Stimulated activated effector memory CD8-positive, alpha-beta T cell treated with anti-CD3 and anti-CD28 coated beads, Interleukin-12 subunit alpha, Interleukin-12 subunit beta, amount 100 ng/mL, for 72 hours (primary cell): ENCODE data around the gene MYL4.
"Not testable (repeated sequence)": the region's sequence is repeated elsewhere in the genome, so short reads cannot be mapped to it uniquely, and the experiment has no call there.

Experiments
- ATAC-seq: fragments of 150-1000 bp; cut with Tn5 transposase; 2 replicates; pipeline ENCODE4 v1.10.0; 2021
- DNase-seq, 2 donors: peaks; one replicate each; pipeline ENCODE4 v3.0.0; 2021 to 2022; ENCODE audit warnings: low spot score in 2 of 2
- H3K27ac Mint-ChIP-seq: one replicate; pipeline ENCODE4 v1.8.0; 2022; ENCODE audit warnings: mild to moderate bottlenecking, mixed read lengths
- H3K36me3 Mint-ChIP-seq: one replicate; pipeline ENCODE4 v1.8.0; 2022; ENCODE audit warnings: mild to moderate bottlenecking, mixed read lengths
- H3K4me1 Mint-ChIP-seq: one replicate; pipeline ENCODE4 v1.8.0; 2022; ENCODE audit warnings: mixed read lengths
- H3K4me3 Mint-ChIP-seq: one replicate; pipeline ENCODE4 v1.8.0; 2022; ENCODE audit warnings: mild to moderate bottlenecking, mixed read lengths
- H3K9me3 Mint-ChIP-seq: one replicate; pipeline ENCODE4 v1.8.0; 2022; ENCODE audit warnings: mixed read lengths

The MYL4 gene

DNA sequence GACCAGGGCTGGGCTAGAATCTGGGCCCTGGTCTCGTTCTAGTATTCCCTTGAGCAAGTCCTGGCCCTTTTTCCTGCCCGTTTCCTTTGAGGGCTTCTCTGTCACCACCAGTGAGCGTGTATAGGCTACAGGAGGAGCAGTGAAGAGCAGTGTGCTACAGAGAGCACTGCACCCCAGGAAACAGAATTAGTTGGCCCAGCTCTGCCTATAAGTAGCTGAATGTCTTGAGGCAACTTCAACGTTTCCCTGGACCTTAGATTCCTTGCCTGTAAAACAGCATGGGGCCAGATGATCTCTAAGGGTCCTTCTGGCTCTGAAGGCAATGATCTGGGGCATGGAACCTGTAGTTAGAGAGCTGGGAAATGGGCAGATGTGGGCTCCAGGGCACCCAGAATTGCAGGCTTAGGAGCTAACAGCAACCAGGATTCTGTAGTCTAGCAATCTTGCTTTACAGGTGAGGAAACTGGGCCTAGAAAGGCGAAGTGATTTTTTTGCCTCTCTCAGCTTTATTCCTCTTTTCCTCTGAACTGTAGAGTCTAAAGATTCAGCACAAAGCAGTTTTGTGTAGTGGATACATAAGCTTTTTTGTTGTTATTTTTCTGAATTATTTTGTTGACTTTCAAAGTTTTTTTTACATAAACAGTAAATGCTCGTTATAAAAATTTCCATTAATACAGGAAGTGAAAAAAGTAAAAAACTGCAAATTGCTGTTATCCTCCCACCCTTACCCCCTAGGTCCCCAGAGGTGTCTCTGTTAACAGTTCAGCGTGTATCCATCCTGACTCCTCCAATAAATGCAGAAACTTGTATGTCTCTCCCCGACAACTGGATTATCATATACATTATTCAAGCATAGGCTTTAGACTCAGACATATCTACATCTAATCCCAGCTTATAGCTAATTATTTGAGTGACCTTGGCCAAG lies 1.7 kb upstream of the MYL4 start:
- DNase-seq (no peak), ATAC-seq (no peak)
- peak overlapping the region; percentile 88 for H3K27ac Mint-ChIP-seq
- H3K36me3 Mint-ChIP-seq, result no peaks in the 10 kb centered on the region
- peaks cover 47% of the 10 kb centered on the region for H3K4me1 Mint-ChIP-seq
- no peak overlapping the region for H3K4me3 Mint-ChIP-seq
- no peaks in the 10 kb centered on the region for H3K9me3 Mint-ChIP-seq

GRCh38 chr17:47209499-47209898 lies 351 bp downstream of the MYL4 start:
- Mint-ChIP-seq H3K4me3 (no peak overlapping the region), H3K4me1 (peaks cover 31% of the 10 kb centered on the region), H3K27ac (no peak overlapping the region), H3K36me3 (no peaks in the 10 kb centered on the region), H3K9me3 (no peaks in the 10 kb centered on the region)
- ATAC-seq (no peak), DNase-seq (no peak)

DNA sequence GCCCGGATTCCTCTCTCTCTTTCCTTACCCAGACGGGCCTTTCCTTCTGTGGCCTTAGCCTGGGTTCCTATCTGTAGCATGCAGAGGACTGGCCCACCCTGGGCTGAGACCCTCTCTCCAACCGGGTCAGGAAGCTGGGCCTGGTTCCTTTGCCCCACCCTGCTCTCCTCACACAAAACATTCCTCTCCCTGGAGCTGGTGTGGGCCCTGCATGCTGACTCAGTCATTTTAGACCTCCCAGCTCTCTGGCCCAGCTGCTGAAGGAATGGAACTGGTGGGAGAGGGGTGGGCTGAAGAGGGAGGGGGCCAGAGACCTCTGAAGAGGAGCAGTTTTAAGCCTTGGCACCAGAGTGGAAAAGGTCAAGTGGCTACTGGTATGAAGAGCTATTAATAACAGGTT lies 957 bp downstream of the MYL4 start:
- no peaks in the 10 kb centered on the region for H3K9me3 Mint-ChIP-seq
- H3K27ac Mint-ChIP-seq, result no peak overlapping the region
- no peak overlapping the region for H3K4me3 Mint-ChIP-seq
- no peak for ATAC-seq
- DNase-seq, result no peak
- no peaks in the 10 kb centered on the region for H3K36me3 Mint-ChIP-seq
- H3K4me1 Mint-ChIP-seq, result peaks cover 25% of the 10 kb centered on the region

DNA sequence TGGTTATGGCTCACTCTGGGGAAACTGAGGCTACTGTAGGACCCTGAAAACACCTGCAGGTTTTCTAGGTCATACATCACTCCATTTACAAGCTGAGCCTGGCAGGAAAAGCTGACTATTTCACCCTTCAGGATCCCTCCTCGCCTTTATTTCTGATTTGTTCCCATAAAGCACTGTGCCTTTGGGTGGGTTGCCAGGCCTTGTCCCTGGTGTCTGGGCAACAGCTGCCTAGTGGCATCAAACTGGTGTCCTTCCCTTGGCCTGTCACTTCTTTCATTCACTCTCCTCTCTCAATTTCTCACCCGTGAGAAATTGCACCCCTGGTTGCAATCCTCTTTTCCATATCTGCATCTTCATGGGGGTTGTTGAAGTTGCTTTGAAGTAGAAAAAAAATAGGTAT lies 1.6 kb downstream of the MYL4 start:
- H3K9me3 Mint-ChIP-seq, result no peaks in the 10 kb centered on the region
- ATAC-seq, result no peak
- H3K4me1 Mint-ChIP-seq, result peaks cover 18% of the 10 kb centered on the region
- H3K27ac Mint-ChIP-seq, result no peak overlapping the region
- DNase-seq, result no peak
- no peak overlapping the region for H3K4me3 Mint-ChIP-seq
- H3K36me3 Mint-ChIP-seq, result no peaks in the 10 kb centered on the region

DNA sequence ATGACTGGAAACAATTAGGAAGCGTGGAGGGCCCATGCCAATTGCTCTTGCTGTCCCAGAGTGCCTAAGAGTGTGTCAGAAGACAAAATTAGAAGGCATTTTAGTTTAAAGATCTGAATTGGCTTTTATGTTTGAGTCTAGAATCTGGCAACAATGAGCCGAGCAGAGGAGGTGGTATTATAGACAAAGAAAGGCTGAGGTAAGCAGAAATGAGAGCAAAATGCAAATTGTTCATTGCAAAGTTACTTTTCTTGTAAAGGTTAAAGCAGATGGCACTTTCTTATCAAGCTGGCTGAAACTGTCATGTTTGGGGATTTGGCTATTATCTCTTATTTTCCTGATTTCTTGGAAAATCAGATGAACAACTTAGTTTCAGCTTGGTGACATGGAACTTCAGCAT lies 3.3 kb downstream of the MYL4 start:
- Mint-ChIP-seq H3K27ac (no peak overlapping the region), H3K36me3 (no peaks in the 10 kb centered on the region), H3K4me3 (no peak overlapping the region), H3K4me1 (peaks cover 7% of the 10 kb centered on the region), H3K9me3 (no peaks in the 10 kb centered on the region)
- ATAC-seq (no peak), DNase-seq (no peak)

DNA sequence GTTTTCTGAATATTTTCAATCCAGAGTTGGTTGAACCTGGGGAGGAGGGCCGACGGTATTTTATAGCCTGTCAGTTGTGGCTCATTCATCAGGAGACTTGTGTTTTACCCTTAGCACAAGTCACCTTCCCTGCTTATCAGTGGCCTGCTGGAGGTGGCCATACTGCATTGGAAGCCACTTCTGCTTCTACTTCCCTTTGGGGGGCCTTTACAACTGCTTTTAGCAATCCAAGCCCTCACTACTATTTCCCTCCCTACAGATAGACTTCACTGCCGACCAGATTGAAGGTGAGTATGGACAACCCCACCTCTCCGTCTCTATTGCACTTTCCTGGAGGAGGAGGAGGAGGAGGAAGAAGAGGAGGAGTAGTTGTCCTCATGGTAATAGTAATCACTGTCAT lies 4.4 kb downstream of the MYL4 start:
- Mint-ChIP-seq H3K9me3 (no peaks in the 10 kb centered on the region), H3K36me3 (no peaks in the 10 kb centered on the region), H3K4me3 (no peak overlapping the region), H3K27ac (no peak overlapping the region), H3K4me1 (no peaks in the 10 kb centered on the region)
- ATAC-seq (no peak), DNase-seq (no peak)

GRCh38 chr17:47214931-47215330 lies 5.8 kb downstream of the MYL4 start:
- peaks cover 13% of the 10 kb centered on the region for H3K4me1 Mint-ChIP-seq
- H3K9me3 Mint-ChIP-seq, result no peaks in the 10 kb centered on the region
- no peak overlapping the region for H3K27ac Mint-ChIP-seq
- DNase-seq (no peak), ATAC-seq (no peak)
- H3K4me3 Mint-ChIP-seq, result no peak overlapping the region
- no peaks in the 10 kb centered on the region for H3K36me3 Mint-ChIP-seq

- H3K27ac Mint-ChIP-seq, H3K4me3 Mint-ChIP-seq, H3K9me3 Mint-ChIP-seq, ATAC-seq, DNase-seq, H3K36me3 Mint-ChIP-seq: not testable (repeated sequence)
- peaks cover 30% of the 10 kb centered on the region for H3K4me1 Mint-ChIP-seq
Measured at GRCh38 chr17:47216821-47217220, 7.7 kb downstream of the MYL4 start.

- ATAC-seq, result peak; percentile 68
- DNase-seq, H3K27ac Mint-ChIP-seq, H3K36me3 Mint-ChIP-seq, H3K9me3 Mint-ChIP-seq, H3K4me3 Mint-ChIP-seq: not testable (repeated sequence)
- H3K4me1 Mint-ChIP-seq, result peaks cover 33% of the 10 kb centered on the region
Measured at GRCh38 chr17:47217279-47217678, 8.1 kb downstream of the MYL4 start.

DNA sequence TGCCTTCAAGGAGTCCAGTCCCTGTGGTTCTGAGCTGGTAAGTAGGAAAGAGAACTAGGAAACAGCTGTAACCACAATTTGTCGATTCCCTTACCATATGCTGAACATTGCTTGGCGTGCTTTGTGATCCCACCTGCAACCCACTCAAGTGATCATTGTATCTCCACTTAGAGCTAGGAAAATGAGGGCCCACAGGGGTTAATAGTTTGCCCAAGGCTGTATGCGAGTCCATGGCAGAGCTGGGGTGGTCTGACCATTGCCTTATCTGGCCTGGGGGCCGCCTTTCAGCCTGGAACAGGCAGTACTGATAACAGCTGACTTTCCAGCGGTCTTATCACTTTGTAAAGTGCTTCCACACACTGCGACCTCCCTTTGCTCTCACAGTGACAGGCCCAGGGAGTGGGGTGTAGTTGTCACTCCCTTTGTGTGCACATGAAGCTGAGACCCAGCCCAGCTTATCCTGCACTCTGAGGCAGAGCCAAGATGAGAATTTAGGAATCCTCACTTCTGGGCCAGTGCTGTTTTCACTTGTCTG lies 9.8 kb downstream of the MYL4 start:
- Mint-ChIP-seq H3K9me3 (no peaks in the 10 kb centered on the region), H3K36me3 (no peaks in the 10 kb centered on the region), H3K27ac (peak overlapping the region; percentile 65), H3K4me1 (peaks cover 42% of the 10 kb centered on the region), H3K4me3 (peak overlapping the region; percentile 35)
- ATAC-seq (no peak), DNase-seq (no peak)

DNA sequence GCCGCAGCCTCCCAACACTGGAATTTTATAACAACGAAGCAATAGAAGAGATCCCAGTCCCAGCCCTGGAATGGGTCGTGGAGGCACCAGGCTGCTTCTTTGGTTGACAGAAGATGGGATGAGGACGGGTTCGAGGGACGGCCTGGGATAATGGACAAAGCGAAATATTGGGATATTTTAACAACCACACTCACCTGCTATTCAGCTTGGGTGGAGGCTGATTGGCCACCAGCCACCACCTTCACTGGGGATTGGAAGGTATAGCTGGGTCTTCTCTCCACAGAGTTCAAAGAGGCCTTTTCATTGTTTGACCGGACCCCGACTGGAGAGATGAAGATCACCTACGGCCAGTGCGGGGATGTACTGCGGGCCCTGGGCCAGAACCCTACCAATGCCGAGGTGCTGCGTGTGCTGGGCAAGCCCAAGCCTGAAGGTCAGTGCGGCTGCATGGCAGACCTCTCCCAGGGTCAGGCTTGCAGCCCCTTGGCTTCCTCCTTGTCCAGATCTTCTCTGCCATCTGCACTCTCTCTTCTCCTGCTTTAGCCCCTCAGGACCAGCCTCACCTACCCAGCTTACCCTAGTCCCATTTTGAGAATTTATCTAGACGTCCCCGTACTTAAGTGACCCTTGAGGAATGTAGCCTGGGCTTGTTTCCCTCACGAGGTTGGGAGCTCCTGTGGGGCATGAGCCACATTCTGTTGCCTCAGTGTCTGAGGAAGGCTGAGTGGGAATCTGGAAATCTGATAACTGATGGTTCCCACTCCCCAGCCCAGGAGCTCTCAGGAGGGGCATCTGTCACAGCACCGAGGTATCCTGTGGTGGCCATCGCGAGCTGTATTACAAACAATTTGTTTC lies 10.7 kb downstream of the MYL4 start:
- DNase-seq (no peak), ATAC-seq (no peak)
- Mint-ChIP-seq H3K27ac (peak overlapping the region; percentile 65), H3K4me1 (peaks cover 42% of the 10 kb centered on the region), H3K4me3 (peak overlapping the region; percentile 36), H3K9me3 (no peaks in the 10 kb centered on the region), H3K36me3 (no peaks in the 10 kb centered on the region)

- ATAC-seq (peak; percentile 96), DNase-seq (peak in 1 of 2 donors; percentile 58)
- Mint-ChIP-seq H3K9me3 (no peaks in the 10 kb centered on the region), H3K36me3 (no peaks in the 10 kb centered on the region), H3K27ac (peak overlapping the region; percentile 65), H3K4me3 (peak overlapping the region; percentile 36), H3K4me1 (peaks cover 42% of the 10 kb centered on the region)
Measured at GRCh38 chr17:47220531-47220999, 11.4 kb downstream of the MYL4 start.

- no peak overlapping the region for H3K4me3 Mint-ChIP-seq
- H3K36me3 Mint-ChIP-seq, result no peaks in the 10 kb centered on the region
- DNase-seq (no peak), ATAC-seq (no peak)
- peaks cover 42% of the 10 kb centered on the region for H3K4me1 Mint-ChIP-seq
- H3K27ac Mint-ChIP-seq, result no peak overlapping the region
- H3K9me3 Mint-ChIP-seq, result no peaks in the 10 kb centered on the region
Measured at GRCh38 chr17:47221154-47221553, 12.0 kb downstream of the MYL4 start.

- Mint-ChIP-seq H3K27ac (peak overlapping the region; percentile 3), H3K36me3 (no peaks in the 10 kb centered on the region), H3K4me1 (peaks cover 42% of the 10 kb centered on the region), H3K9me3 (no peaks in the 10 kb centered on the region), H3K4me3 (no peak overlapping the region)
- DNase-seq (no peak), ATAC-seq (no peak)
Measured at GRCh38 chr17:47222047-47222446, 12.9 kb downstream of the MYL4 start.

- Mint-ChIP-seq H3K4me1 (peaks cover 42% of the 10 kb centered on the region), H3K27ac (peak overlapping the region; percentile 3), H3K4me3 (no peak overlapping the region), H3K36me3 (no peaks in the 10 kb centered on the region), H3K9me3 (no peaks in the 10 kb centered on the region)
- DNase-seq, result no peak
- ATAC-seq, result no peak
Measured at GRCh38 chr17:47223007-47223406, 13.9 kb downstream of the MYL4 start.
